CD4-positive, alpha-beta T cell treated with Interleukin-15 for 1 hour (primary cell): ENCODE data around the gene WDR90.

Experiments
- DNase-seq: peaks from one replicate; pipeline ENCODE4 v3.0.0-alpha.2; 2020

WDR90 gene

GRCh38 chr16:692356-693108, 43.4 kb downstream of the WDR90 start:
- DNase-seq: no peak

- no peak for DNase-seq
Measured at GRCh38 chr16:693364-693763, 44.2 kb downstream of the WDR90 start.

- peak; percentile 50 for DNase-seq
Measured at GRCh38 chr16:693766-694165, 44.6 kb downstream of the WDR90 start.

GRCh38 chr16:694187-694862, 45.2 kb downstream of the WDR90 start:
- no peak for DNase-seq

GRCh38 chr16:694863-695354, 45.7 kb downstream of the WDR90 start:
- DNase-seq: no peak

GRCh38 chr16:695355-696089, 46.4 kb downstream of the WDR90 start:
- DNase-seq: peak; percentile 55

- DNase-seq: no peak
Measured at GRCh38 chr16:698911-699671, 49.9 kb downstream of the WDR90 start.

GRCh38 chr16:700684-701584, 51.8 kb downstream of the WDR90 start:
- no peak for DNase-seq

GRCh38 chr16:702341-702740, 53.2 kb downstream of the WDR90 start:
- no peak for DNase-seq

GRCh38 chr16:703406-703805, 54.2 kb downstream of the WDR90 start:
- no peak for DNase-seq

GRCh38 chr16:704047-704446, 54.9 kb downstream of the WDR90 start:
- DNase-seq: no peak

GRCh38 chr16:704552-705380, 55.6 kb downstream of the WDR90 start:
- no peak for DNase-seq

- no peak for DNase-seq
Measured at GRCh38 chr16:705431-706188, 56.4 kb downstream of the WDR90 start, which contains the start of gene FBXL16. Gene FBXL16, minus strand, starts transcription at chr16:705801. Its CDS starts 8,396 bp downstream, at chr16:697405.

- no peak for DNase-seq
Measured at GRCh38 chr16:706189-707061, 57.3 kb downstream of the WDR90 start.

- DNase-seq: no peak
Measured at GRCh38 chr16:707062-707538, 57.9 kb downstream of the WDR90 start.

GRCh38 chr16:708019-708418, 58.9 kb downstream of the WDR90 start:
- DNase-seq: no peak

GRCh38 chr16:708959-709358, 59.8 kb downstream of the WDR90 start:
- DNase-seq: no peak
